Mesenchymal stem cell (in vitro differentiated cells and primary cell): ENCODE data around the gene HNRNPA3.
"Not testable (repeated sequence)": the region's sequence is repeated elsewhere in the genome, so short reads cannot be mapped to it uniquely, and the experiment has no call there.

Experiments
- DNase-seq: peaks from one replicate; pipeline ENCODE4 v3.0.0-alpha.2; 2013
- H2AFZ ChIP-seq: one replicate; pipeline ENCODE4 v1.6.1; 2013; ENCODE audit warnings: low read depth, mild to moderate bottlenecking, control low read depth, inconsistent platforms, low read length, moderate library complexity
- H2AK5ac ChIP-seq: 2 replicates; pipeline ENCODE4 v1.6.1; 2013; ENCODE audit warnings: low read length, moderate library complexity, mild to moderate bottlenecking, inconsistent platforms; ENCODE audit not compliant: severe bottlenecking
- H2BK120ac ChIP-seq: one replicate; pipeline ENCODE4 v1.6.1; 2013; ENCODE audit warnings: low read depth, mild to moderate bottlenecking, inconsistent platforms, low read length, moderate library complexity
- H2BK12ac ChIP-seq, 2 experiments: one replicate each; pipeline ENCODE4 v1.6.1; 2013; ENCODE audit warnings: inconsistent platforms in 2 of 2, low read length in 2 of 2, mild to moderate bottlenecking in 2 of 2, moderate library complexity in 2 of 2, control low read depth in 1 of 2
- H2BK15ac ChIP-seq: one replicate; pipeline ENCODE4 v1.6.1; 2013; ENCODE audit warnings: mild to moderate bottlenecking, low read depth, inconsistent platforms; ENCODE audit not compliant: poor library complexity, severe bottlenecking
- H2BK5ac ChIP-seq: 2 replicates; pipeline ENCODE4 v1.6.1; 2013; ENCODE audit warnings: low read depth, mild to moderate bottlenecking, low read length, control low read depth, inconsistent platforms; ENCODE audit not compliant: poor library complexity, severe bottlenecking
- H3K14ac ChIP-seq, 2 experiments: one replicate each; pipeline ENCODE4 v1.6.1; 2013; ENCODE audit warnings: inconsistent platforms in 2 of 2, low read length in 2 of 2, control low read depth in 1 of 2, mild to moderate bottlenecking in 1 of 2, moderate library complexity in 1 of 2
- H3K18ac ChIP-seq, 2 experiments: one replicate each; pipeline ENCODE4 v1.6.1; 2013; ENCODE audit warnings: inconsistent platforms in 2 of 2, low read length in 2 of 2, control low read depth in 1 of 2, low read depth in 1 of 2, mild to moderate bottlenecking in 1 of 2
- H3K23ac ChIP-seq, 2 experiments: one replicate each; pipeline ENCODE4 v1.6.1; 2013; ENCODE audit warnings: inconsistent platforms in 2 of 2, low read length in 2 of 2, mild to moderate bottlenecking in 2 of 2, moderate library complexity in 2 of 2, control low read depth in 1 of 2
- H3K27ac ChIP-seq: 2 replicates; pipeline ENCODE4 v1.5.1; 2013; ENCODE audit warnings: mild to moderate bottlenecking, moderate library complexity, low read length, control low read depth, inconsistent platforms; ENCODE audit not compliant: poor library complexity, severe bottlenecking
- H3K27me3 ChIP-seq, 2 experiments: 2 replicates each; pipeline versions ENCODE4 v1.6.1 to v1.7.0; 2013; ENCODE audit warnings: low read length in 2 of 2, mild to moderate bottlenecking in 2 of 2, moderate library complexity in 2 of 2, control low read depth in 1 of 2, inconsistent platforms in 1 of 2; ENCODE audit not compliant: control insufficient read depth in 1 of 2, insufficient read depth in 1 of 2
- H3K36me3 ChIP-seq, 2 experiments: 2 replicates each; pipeline versions ENCODE4 v1.6.1 to v1.7.0; 2013; ENCODE audit warnings: low read length in 2 of 2, control low read depth in 1 of 2, inconsistent platforms in 1 of 2, low read depth in 1 of 2, mild to moderate bottlenecking in 1 of 2; ENCODE audit not compliant: insufficient read depth in 2 of 2, control insufficient read depth in 1 of 2
- H3K4ac ChIP-seq, 2 experiments: one replicate each; pipeline ENCODE4 v1.6.1; 2013; ENCODE audit warnings: inconsistent platforms in 2 of 2, low read length in 2 of 2, mild to moderate bottlenecking in 2 of 2, moderate library complexity in 2 of 2, control low read depth in 1 of 2, low read depth in 1 of 2
- H3K4me1 ChIP-seq: 2 replicates; pipeline ENCODE4 v1.6.1; 2013; ENCODE audit warnings: low read depth, low read length, control low read depth; ENCODE audit not compliant: control insufficient read depth, insufficient read depth
- H3K4me2 ChIP-seq: 2 replicates; pipeline ENCODE4 v1.6.1; 2013; ENCODE audit warnings: low read length, mild to moderate bottlenecking, inconsistent platforms; ENCODE audit not compliant: poor library complexity, severe bottlenecking
- H3K4me3 ChIP-seq, 2 experiments: 2 replicates each; pipeline versions ENCODE4 v1.5.1 to v1.7.0; 2013; ENCODE audit warnings: low read length in 2 of 2, mild to moderate bottlenecking in 2 of 2, control low read depth in 1 of 2, low read depth in 1 of 2; ENCODE audit not compliant: insufficient read depth in 1 of 2
- H3K79me1 ChIP-seq: replicated peaks from 2 replicates; pipeline ENCODE4 v1.6.1; 2013; ENCODE audit warnings: mild to moderate bottlenecking, control low read depth, low read length, inconsistent platforms; ENCODE audit not compliant: poor library complexity, severe bottlenecking
- H3K9ac ChIP-seq: 2 replicates; pipeline ENCODE4 v1.7.0; 2013; ENCODE audit warnings: mild to moderate bottlenecking, low read length, moderate library complexity
- H3K9me3 ChIP-seq: 2 replicates; pipeline ENCODE4 v1.7.0; 2013; ENCODE audit warnings: mild to moderate bottlenecking, low read length; ENCODE audit not compliant: control insufficient read depth
- H4K8ac ChIP-seq: one replicate; pipeline ENCODE4 v1.6.1; 2013; ENCODE audit warnings: inconsistent platforms, mild to moderate bottlenecking, low read length, moderate library complexity
- H4K91ac ChIP-seq: one replicate; pipeline ENCODE4 v1.6.1; 2013; ENCODE audit warnings: mild to moderate bottlenecking, low read length, inconsistent platforms
- WGBS: methylation state at CpG from one replicate; pipeline ENCODE4 v1.1.7; 2013; ENCODE audit warnings: mixed read lengths; 5-methylcytosine and 5-hydroxymethylcytosine counted together

Gene HNRNPA3

GRCh38 chr2:177179227-177179626 is 33.4 kb upstream of the HNRNPA3 start:
- H3K9me3 ChIP-seq, result no peaks in the 10 kb centered on the region
- no peak overlapping the region for H3K23ac ChIP-seq
- H3K36me3 ChIP-seq, result no peaks in the 10 kb centered on the region
- 90% methylated on average over 2 of the region's 2 CpGs for WGBS
- no peak for DNase-seq
- H2BK120ac ChIP-seq, result no peak overlapping the region
- H2BK5ac ChIP-seq, result no peak overlapping the region
- no peak overlapping the region for H4K8ac ChIP-seq
- H2AK5ac ChIP-seq, result no peak overlapping the region
- peaks cover 2% of the 10 kb centered on the region for H3K4me1 ChIP-seq
- H3K4me2 ChIP-seq, result no peak overlapping the region
- no peak overlapping the region for H3K18ac ChIP-seq
- no peak overlapping the region for H3K14ac ChIP-seq
- peaks cover 0 to 4% of the 10 kb centered on the region in 2 experiments for H3K27me3 ChIP-seq
- H3K4ac ChIP-seq, result no peak overlapping the region
- H2AFZ ChIP-seq, result no peak overlapping the region
- no peaks in the 10 kb centered on the region for H3K79me1 ChIP-seq
- H3K4me3 ChIP-seq, result no peak overlapping the region
- H3K27ac ChIP-seq, result no peak overlapping the region
- H2BK12ac ChIP-seq, result no peak overlapping the region
- H4K91ac ChIP-seq, result no peak overlapping the region
- H3K9ac ChIP-seq, result no peak overlapping the region
- H2BK15ac ChIP-seq, result no peak overlapping the region

GRCh38 chr2:177179671-177180070 is 32.9 kb upstream of the HNRNPA3 start:
- not testable (repeated sequence) for H3K27me3 ChIP-seq, H3K4me1 ChIP-seq, H3K36me3 ChIP-seq, H3K14ac ChIP-seq, H2AK5ac ChIP-seq, H4K91ac ChIP-seq, H3K18ac ChIP-seq, H3K23ac ChIP-seq, H2BK5ac ChIP-seq, H2BK15ac ChIP-seq, H3K4ac ChIP-seq, H2AFZ ChIP-seq, H3K79me1 ChIP-seq, H2BK12ac ChIP-seq, H3K4me2 ChIP-seq, DNase-seq, H3K9ac ChIP-seq, H3K27ac ChIP-seq, H3K4me3 ChIP-seq, H2BK120ac ChIP-seq, H4K8ac ChIP-seq, H3K9me3 ChIP-seq

DNA sequence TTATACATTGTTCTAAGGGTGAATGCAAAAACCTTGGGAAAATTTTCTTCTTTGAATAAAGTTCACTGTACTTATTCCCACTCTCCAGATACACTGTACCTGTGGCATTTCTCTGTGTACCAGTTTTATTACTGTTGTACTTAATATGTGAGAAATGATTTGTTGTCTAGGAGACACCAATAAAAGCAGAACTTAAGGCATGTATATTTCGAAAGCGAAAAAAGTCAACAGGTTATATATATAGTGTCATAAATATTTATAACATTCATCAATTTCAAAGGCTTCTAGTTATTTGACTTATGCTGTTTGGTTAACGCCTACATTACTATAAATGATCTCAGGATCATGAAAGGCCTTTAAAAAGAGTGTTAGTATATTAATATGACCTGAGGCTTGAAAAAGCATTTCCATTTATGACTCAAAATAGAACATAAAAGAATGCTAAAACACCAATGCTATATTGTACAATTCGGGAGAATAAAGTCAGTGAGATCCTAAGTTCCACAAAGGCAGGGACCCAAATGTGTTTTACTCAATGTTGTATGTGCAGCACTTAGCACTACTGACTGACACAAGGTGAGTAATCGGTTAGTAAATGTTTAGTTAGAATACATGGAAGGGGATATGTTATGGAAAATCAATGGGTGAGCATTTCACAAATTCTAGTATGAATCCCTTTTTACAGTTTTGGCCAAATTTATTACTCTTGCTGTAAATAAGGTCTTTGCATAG is 32.2 kb upstream of the HNRNPA3 start:
- Histone ChIP-seq H3K4me3 (no peak overlapping the region), H3K18ac (no peak overlapping the region), H2BK12ac (no peak overlapping the region), H4K8ac (no peak overlapping the region), H3K4ac (no peak overlapping the region), H3K27me3 (peaks cover 0 to 4% of the 10 kb centered on the region in 2 experiments), H3K23ac (no peak overlapping the region), H3K9ac (no peak overlapping the region), H3K9me3 (no peaks in the 10 kb centered on the region), H2AK5ac (no peak overlapping the region), H3K4me2 (no peak overlapping the region), H3K36me3 (no peaks in the 10 kb centered on the region), H2BK5ac (no peak overlapping the region), H4K91ac (no peak overlapping the region), H2BK15ac (no peak overlapping the region), H2BK120ac (no peak overlapping the region), H3K4me1 (peaks cover 2% of the 10 kb centered on the region), H3K27ac (no peak overlapping the region), H2AFZ (no peak overlapping the region), H3K79me1 (no peaks in the 10 kb centered on the region), H3K14ac (no peak overlapping the region)
- 98% methylated on average over 2 of the region's 5 CpGs for WGBS
- no peak for DNase-seq

- Histone ChIP-seq H2BK120ac (no peak overlapping the region), H2BK15ac (no peak overlapping the region), H3K4me2 (no peak overlapping the region), H2BK12ac (no peak overlapping the region), H3K36me3 (no peaks in the 10 kb centered on the region), H3K27ac (no peak overlapping the region), H3K9ac (no peak overlapping the region), H3K18ac (no peak overlapping the region), H3K4ac (no peak overlapping the region), H2AFZ (no peak overlapping the region), H2AK5ac (no peak overlapping the region), H3K23ac (no peak overlapping the region), H3K14ac (no peak overlapping the region), H4K91ac (no peak overlapping the region), H3K79me1 (no peaks in the 10 kb centered on the region), H4K8ac (no peak overlapping the region), H3K27me3 (peaks cover 0 to 4% of the 10 kb centered on the region in 2 experiments), H3K9me3 (no peaks in the 10 kb centered on the region), H3K4me3 (no peak overlapping the region), H2BK5ac (no peak overlapping the region), H3K4me1 (peaks cover 2% of the 10 kb centered on the region)
- DNase-seq, result no peak
Measured at GRCh38 chr2:177183860-177184259, 28.7 kb upstream of the HNRNPA3 start.
